Globus pallidus (tissue), 1 donor: ENCODE data around the gene FCHSD1.
"Not testable (repeated sequence)": the region's sequence is repeated elsewhere in the genome, so short reads cannot be mapped to it uniquely, and the experiment has no call there.

Experiments used
- DNase-seq: peaks from one replicate; pipeline ENCODE4 v3.0.0-alpha.2; 2015; ENCODE audit warnings: low spot score

FCHSD1 gene

GRCh38 chr5:141615991-141616720, 35.1 kb downstream of the FCHSD1 start:
- no peak for DNase-seq

- DNase-seq: no peak
Observed at GRCh38 chr5:141613344-141613743, 37.9 kb downstream of the FCHSD1 start.

GRCh38 chr5:141611289-141611688, 39.9 kb downstream of the FCHSD1 start:
- no peak for DNase-seq

GRCh38 chr5:141609921-141610320, 41.3 kb downstream of the FCHSD1 start:
- not testable (repeated sequence) for DNase-seq

- no peak for DNase-seq
Observed at GRCh38 chr5:141609044-141609443, 42.2 kb downstream of the FCHSD1 start.

GRCh38 chr5:141608557-141608956, 42.7 kb downstream of the FCHSD1 start:
- no peak for DNase-seq

GRCh38 chr5:141608046-141608445, 43.2 kb downstream of the FCHSD1 start:
- no peak for DNase-seq

GRCh38 chr5:141605523-141606277, 45.5 kb downstream of the FCHSD1 start:
- DNase-seq: peak; percentile 54

- no peak for DNase-seq
Observed at GRCh38 chr5:141603923-141604717, 47.1 kb downstream of the FCHSD1 start.

GRCh38 chr5:141602606-141603005, 48.6 kb downstream of the FCHSD1 start:
- DNase-seq: no peak

GRCh38 chr5:141598391-141599345, 52.5 kb downstream of the FCHSD1 start:
- no peak for DNase-seq

GRCh38 chr5:141597814-141598213, 53.4 kb downstream of the FCHSD1 start:
- DNase-seq: no peak

GRCh38 chr5:141597394-141597793, 53.8 kb downstream of the FCHSD1 start:
- no peak for DNase-seq

- no peak for DNase-seq
Observed at GRCh38 chr5:141596867-141597266, 54.4 kb downstream of the FCHSD1 start.

- no peak for DNase-seq
Observed at GRCh38 chr5:141590127-141590526, 61.1 kb downstream of the FCHSD1 start.
